GM21360 (cell line): ENCODE data around the gene ETV3.
"Not testable (repeated sequence)": the region's sequence is repeated elsewhere in the genome, so short reads cannot be mapped to it uniquely, and the experiment has no call there.

ENCODE experiments used
- ATAC-seq: cut with Tn5 transposase; IDR thresholded peaks from one replicate; pipeline ENCODE4 v1.9.1; 2021; ENCODE audit warnings: mild to moderate bottlenecking, moderate library complexity; ENCODE audit not compliant: unreplicated experiment

ETV3 gene

GRCh38 chr1:157138220-157139051 lies at the start of gene ETV3:
TSS of gene ETV3 (minus strand) at chr1:157138395. CDS start at chr1:157136352, 2,043 bp downstream.
- ATAC-seq: peak; percentile 79

- no peak for ATAC-seq
These were observed 48.2 kb upstream of the ETV3 start for GRCh38 chr1:157186281-157186992.

- ATAC-seq: no peak
These were observed 45.7 kb upstream of the ETV3 start for GRCh38 chr1:157183870-157184269.

GRCh38 chr1:157182371-157182770 lies 44.2 kb upstream of the ETV3 start:
- ATAC-seq: not testable (repeated sequence)

- no peak for ATAC-seq
These were observed 43.6 kb upstream of the ETV3 start for GRCh38 chr1:157181790-157182189.

- ATAC-seq: no peak
These were observed 43.1 kb upstream of the ETV3 start for GRCh38 chr1:157181258-157181657.

GRCh38 chr1:157178490-157178889 lies 40.3 kb upstream of the ETV3 start:
- no peak for ATAC-seq

GRCh38 chr1:157177733-157178394 lies 39.7 kb upstream of the ETV3 start:
- ATAC-seq: no peak

GRCh38 chr1:157176591-157177121 lies 38.5 kb upstream of the ETV3 start:
- no peak for ATAC-seq

- no peak for ATAC-seq
These were observed 37.8 kb upstream of the ETV3 start for GRCh38 chr1:157176016-157176415.

- ATAC-seq: no peak
These were observed 35.8 kb upstream of the ETV3 start for GRCh38 chr1:157173900-157174410.

- not testable (repeated sequence) for ATAC-seq
These were observed 35.0 kb upstream of the ETV3 start for GRCh38 chr1:157173241-157173640.

- not testable (repeated sequence) for ATAC-seq
These were observed 34.4 kb upstream of the ETV3 start for GRCh38 chr1:157172591-157172990.

GRCh38 chr1:157171903-157172503 lies 33.8 kb upstream of the ETV3 start:
- ATAC-seq: not testable (repeated sequence)

- ATAC-seq: no peak
These were observed 32.7 kb upstream of the ETV3 start for GRCh38 chr1:157170677-157171515.

- ATAC-seq: no peak
These were observed 29.8 kb upstream of the ETV3 start for GRCh38 chr1:157168015-157168414.

- ATAC-seq: no peak
These were observed 29.2 kb upstream of the ETV3 start for GRCh38 chr1:157167437-157167836.

GRCh38 chr1:157166590-157166989 lies 28.4 kb upstream of the ETV3 start:
- no peak for ATAC-seq

GRCh38 chr1:157163273-157164127 lies 25.3 kb upstream of the ETV3 start:
- ATAC-seq: no peak
